Psoas muscle (tissue), 8 donors: ENCODE measurements around the gene DEFB114. TPM values are rescaled to one million over a fixed set of nuclear protein-coding genes. Genes with fewer than 3 reads are reported as not detected.

Experiments
- ATAC-seq, 4 donors: fragments of 200-7000 bp; cut with Tn5 transposase; one replicate each; pipeline ENCODE4 v1.9.1; 2020; ENCODE audit warnings: moderate library complexity in 3 of 4, mild to moderate bottlenecking in 2 of 4
- DNase-seq, 2 donors: peaks; one replicate each; pipeline ENCODE4 v3.0.0-alpha.2; 2020
- H3K27ac ChIP-seq: fragments of 200-600 bp; one replicate; pipeline ENCODE4 v1.8.0; 2022
- H3K27me3 ChIP-seq, 3 donors: fragments of 200-600 bp in 1 of 3; one replicate each; pipeline versions ENCODE4 v1.6.1 to v1.8.0; 2013 to 2022; ENCODE audit warnings: low read length in 2 of 3, mild to moderate bottlenecking in 2 of 3, moderate library complexity in 1 of 3; ENCODE audit not compliant: insufficient read depth in 3 of 3
- H3K36me3 ChIP-seq, 2 donors: fragments of 200-600 bp in 1 of 2; one replicate each; pipeline versions ENCODE4 v1.6.1 to v1.8.0; 2013 to 2022; ENCODE audit warnings: low read depth in 1 of 2, mild to moderate bottlenecking in 1 of 2, moderate library complexity in 1 of 2; ENCODE audit not compliant: insufficient read depth in 1 of 2
- H3K4me1 ChIP-seq: fragments of 200-600 bp; one replicate; pipeline ENCODE4 v1.8.0; 2022
- H3K4me3 ChIP-seq: fragments of 200-600 bp; one replicate; pipeline ENCODE4 v1.8.0; 2022; ENCODE audit warnings: mild to moderate bottlenecking
- H3K9me3 ChIP-seq: fragments of 200-600 bp; one replicate; pipeline ENCODE4 v1.8.0; 2022
- WGBS, 3 donors: extraction: QIAGEN DNeasy Blood & Tissue Kit; methylation state at CpG; one replicate each; pipeline versions ENCODE4 v1.1.6 to v1.1.7; 2013; 5-methylcytosine and 5-hydroxymethylcytosine counted together
- intact Hi-C, 2 donors: fragments of 100-400 bp; cut with DNase I; formaldehyde crosslinking; loops; one replicate each; pipeline versions ENCODE4 v1.11.0 to v1.14.2; 2022
- polyA plus RNA-seq, 3 donors: library from polyadenylated mRNA; stranded (reverse); fragments of 200-250 nt; gene quantifications; one replicate each; pipeline ENCODE4 v1.2.3, GENCODE V29; 2013
- total RNA-seq, 4 donors: library from RNA; stranded (reverse); fragmentation: NEBNext Ultra II Directional in 2 of 4; extraction: Animal tissue kit (Norgen Biotek cat#: 25700) in 2 of 4; gene quantifications; one replicate each; pipeline versions ENCODE4 v1.2.1 to v1.2.4, GENCODE V29; 2021 to 2023
- TF ChIP-seq, protein P1 (sequence below): fragments of 200-600 bp; IDR thresholded peaks from one replicate; pipeline ENCODE4 v1.8.0; 2022; ENCODE audit warnings: antibody characterized with exemption
- donor health status: healthy with polysubstance abuse.
- donor health status: DM: no; HTN: no; CAD: no; lungs with moderate emphysema.
- donor health status: Bipolar disorder and iron deficiency.
- donor health status: healthy.
- donor health status: DM: yes; HTN: yes; CAD: no.
- donor health status: DM: no; HTN: no; CAD: no.
- donor health status: DM: no; HTN: no; CAD: no.
- donor health status: DM: yes; HTN: yes; CAD: no.

DEFB114 gene
- total and polyA plus RNA-seq, 7 donors, result not detected

DNA sequence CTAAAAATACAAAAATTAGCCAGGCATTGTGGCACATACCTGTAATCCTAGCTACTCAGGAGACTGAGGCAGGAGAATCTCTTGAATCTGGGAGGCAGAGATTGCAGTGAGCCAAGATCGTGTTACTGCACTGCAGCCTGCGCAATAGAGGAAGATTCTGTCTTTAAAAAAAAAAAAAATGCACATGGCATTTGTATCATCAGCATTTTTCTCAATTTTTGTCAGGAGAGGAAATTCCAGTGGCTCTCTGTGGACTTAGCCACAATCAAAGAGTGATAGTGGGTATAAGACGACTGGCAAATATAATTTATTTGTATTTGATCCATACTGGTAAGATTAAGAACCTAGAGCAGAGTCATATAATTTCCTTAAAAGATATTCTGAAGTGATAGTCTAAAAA is 28.6 kb downstream of the DEFB114 start:
- no peaks in the 10 kb centered on the region for H3K9me3 ChIP-seq
- intact Hi-C loops, result no loop called here
- TF ChIP-seq, protein P1, sequence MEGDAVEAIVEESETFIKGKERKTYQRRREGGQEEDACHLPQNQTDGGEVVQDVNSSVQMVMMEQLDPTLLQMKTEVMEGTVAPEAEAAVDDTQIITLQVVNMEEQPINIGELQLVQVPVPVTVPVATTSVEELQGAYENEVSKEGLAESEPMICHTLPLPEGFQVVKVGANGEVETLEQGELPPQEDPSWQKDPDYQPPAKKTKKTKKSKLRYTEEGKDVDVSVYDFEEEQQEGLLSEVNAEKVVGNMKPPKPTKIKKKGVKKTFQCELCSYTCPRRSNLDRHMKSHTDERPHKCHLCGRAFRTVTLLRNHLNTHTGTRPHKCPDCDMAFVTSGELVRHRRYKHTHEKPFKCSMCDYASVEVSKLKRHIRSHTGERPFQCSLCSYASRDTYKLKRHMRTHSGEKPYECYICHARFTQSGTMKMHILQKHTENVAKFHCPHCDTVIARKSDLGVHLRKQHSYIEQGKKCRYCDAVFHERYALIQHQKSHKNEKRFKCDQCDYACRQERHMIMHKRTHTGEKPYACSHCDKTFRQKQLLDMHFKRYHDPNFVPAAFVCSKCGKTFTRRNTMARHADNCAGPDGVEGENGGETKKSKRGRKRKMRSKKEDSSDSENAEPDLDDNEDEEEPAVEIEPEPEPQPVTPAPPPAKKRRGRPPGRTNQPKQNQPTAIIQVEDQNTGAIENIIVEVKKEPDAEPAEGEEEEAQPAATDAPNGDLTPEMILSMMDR, result no peak
- no peaks in the 10 kb centered on the region for H3K4me1 ChIP-seq
- DNase-seq (no peak), ATAC-seq (no peak)
- WGBS, 3 donors, result 67 to 89% (median 87%) methylated on average over 3 of the region's 3 CpGs
- no peaks in the 10 kb centered on the region for H3K27me3 ChIP-seq
- no peak overlapping the region for H3K4me3 ChIP-seq
- no peak overlapping the region for H3K27ac ChIP-seq
- no peaks in the 10 kb centered on the region for H3K36me3 ChIP-seq

DNA sequence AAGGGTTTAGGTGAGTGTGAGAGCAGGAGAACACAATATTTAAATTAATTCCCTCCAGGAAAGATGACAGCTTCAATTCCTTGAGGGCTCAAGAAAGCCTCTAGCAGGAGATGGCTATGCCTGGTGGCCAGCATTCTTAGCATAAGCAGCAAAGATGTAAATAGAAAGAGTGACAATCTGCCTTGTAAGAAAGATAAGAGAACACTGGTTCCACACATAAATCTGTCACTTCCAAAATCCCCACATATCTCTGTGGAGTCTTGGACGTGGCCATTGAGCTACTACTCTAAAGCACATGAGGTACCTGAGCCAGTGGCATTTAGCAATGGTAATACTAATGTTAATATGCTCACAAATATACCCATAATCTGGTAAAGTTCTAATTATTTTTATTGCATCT is 29.2 kb downstream of the DEFB114 start:
- Histone ChIP-seq H3K36me3 (no peaks in the 10 kb centered on the region), H3K27ac (no peak overlapping the region), H3K4me1 (no peaks in the 10 kb centered on the region), H3K4me3 (no peak overlapping the region), H3K27me3 (no peaks in the 10 kb centered on the region), H3K9me3 (no peaks in the 10 kb centered on the region)
- ATAC-seq (no peak), DNase-seq (no peak)
- TF ChIP-seq, protein P1, result no peak
- WGBS, 3 donors, result 13 to 41% (median 28%) methylated on average over 1 of the region's 1 CpG
- intact Hi-C loops, result no loop called here

DNA sequence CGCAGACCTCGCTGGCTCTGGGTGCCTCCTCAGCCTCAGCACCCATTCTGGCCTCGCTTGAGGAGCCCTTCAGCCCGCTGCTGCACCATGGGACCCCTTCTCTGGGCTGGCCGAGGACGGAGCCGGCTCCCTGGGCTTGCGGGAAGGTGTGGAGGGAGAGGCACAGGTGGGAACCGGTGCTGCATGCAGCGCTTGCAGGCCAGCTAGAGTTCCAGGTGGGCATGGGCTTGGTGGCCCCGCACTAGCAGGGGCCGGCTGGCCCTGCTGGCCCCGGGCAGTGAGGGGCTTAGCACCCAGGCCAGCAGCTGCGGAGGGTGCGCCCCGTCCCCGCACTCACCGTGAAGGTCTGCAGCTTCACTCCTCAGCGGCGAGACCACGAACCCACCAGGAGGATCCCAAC is 30.4 kb downstream of the DEFB114 start:
- Histone ChIP-seq H3K4me3 (no peak overlapping the region), H3K27me3 (no peaks in the 10 kb centered on the region), H3K36me3 (no peaks in the 10 kb centered on the region), H3K9me3 (no peaks in the 10 kb centered on the region), H3K27ac (no peak overlapping the region), H3K4me1 (no peaks in the 10 kb centered on the region)
- WGBS, 3 donors, result 93 to 95% (median 94%) methylated on average over 21 of the region's 21 CpGs
- peak in 1 of 2 donors; percentile 7 for DNase-seq
- ATAC-seq, result no peak
- intact Hi-C loops, result no loop called here
- TF ChIP-seq, protein P1, result no peak

DNA sequence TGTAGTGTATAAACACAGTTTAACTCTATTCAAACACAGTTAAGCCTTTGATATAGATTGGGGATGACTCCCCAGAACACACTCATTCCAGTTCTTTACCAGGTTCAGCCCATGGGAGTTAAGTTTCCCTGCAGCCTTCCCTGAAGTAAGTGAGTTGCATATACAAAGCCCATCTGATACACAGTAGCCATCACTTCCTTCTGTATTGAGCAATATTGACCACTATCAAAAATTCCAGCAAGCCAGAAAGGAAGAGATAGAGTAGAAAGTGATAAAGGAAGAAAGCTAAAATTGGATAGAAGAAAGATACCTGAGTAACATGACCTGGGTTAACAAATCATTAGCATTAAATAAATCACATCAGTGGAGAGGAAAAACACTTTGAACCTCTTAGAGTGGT is 34.6 kb downstream of the DEFB114 start:
- Histone ChIP-seq H3K27me3 (no peaks in the 10 kb centered on the region), H3K27ac (no peak overlapping the region), H3K36me3 (no peaks in the 10 kb centered on the region), H3K4me1 (no peaks in the 10 kb centered on the region), H3K4me3 (no peak overlapping the region), H3K9me3 (no peaks in the 10 kb centered on the region)
- intact Hi-C loops, result no loop called here
- DNase-seq, result no peak
- TF ChIP-seq, protein P1, result no peak
- no peak for ATAC-seq

DNA sequence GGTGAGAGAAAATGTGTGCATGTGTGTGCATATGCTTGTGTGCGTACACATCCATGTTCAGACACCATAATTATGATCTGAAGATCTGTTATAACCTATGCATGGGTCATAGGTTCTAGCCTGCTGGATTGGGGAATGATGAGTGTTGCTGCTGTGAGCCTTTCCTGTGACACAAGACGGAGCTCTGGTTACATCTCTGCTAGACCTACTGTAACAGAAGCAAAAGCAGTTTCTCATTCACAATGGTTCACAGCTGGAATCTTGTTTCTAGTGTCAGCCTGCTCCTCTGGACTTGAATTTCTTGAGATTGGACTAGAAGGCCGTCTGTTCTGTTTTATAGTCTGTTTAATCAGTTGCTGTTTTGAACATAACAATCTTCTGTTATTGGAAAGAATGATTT is 40.1 kb downstream of the DEFB114 start:
- Histone ChIP-seq H3K4me1 (no peaks in the 10 kb centered on the region), H3K9me3 (no peaks in the 10 kb centered on the region), H3K4me3 (no peak overlapping the region), H3K27me3 (no peaks in the 10 kb centered on the region), H3K36me3 (no peaks in the 10 kb centered on the region), H3K27ac (no peak overlapping the region)
- TF ChIP-seq, protein P1, result no peak
- DNase-seq (no peak), ATAC-seq (no peak)
- WGBS, 3 donors, result 61 to 66% (median 64%) methylated on average over 3 of the region's 3 CpGs
- intact Hi-C loops, result no loop called here
